Pulmonary artery endothelial cell (primary cell): ENCODE measurements around the gene STAP2. TPM values are rescaled to one million over a fixed set of nuclear protein-coding genes. Genes with fewer than 3 reads are reported as not detected.

Source experiments
- DNase-seq: peaks from one replicate; pipeline ENCODE4 v3.0.0-alpha.2; 2011; ENCODE audit warnings: low read depth, low spot score
- total RNA-seq: library from RNA; depleted of rRNA; stranded (reverse); fragments of >200 nt; gene quantifications from 2 replicates; pipeline ENCODE4 v1.2.3, GENCODE V29; 2014

Gene STAP2
- total RNA-seq, 1 donor from 2014 or later, result 10.3 TPM

- DNase-seq, result no peak
These were observed 32.9 kb upstream of the STAP2 start for GRCh38 chr19:4371247-4372164.

- no peak for DNase-seq
These were observed 31.9 kb upstream of the STAP2 start for GRCh38 chr19:4370418-4371041.

DNA sequence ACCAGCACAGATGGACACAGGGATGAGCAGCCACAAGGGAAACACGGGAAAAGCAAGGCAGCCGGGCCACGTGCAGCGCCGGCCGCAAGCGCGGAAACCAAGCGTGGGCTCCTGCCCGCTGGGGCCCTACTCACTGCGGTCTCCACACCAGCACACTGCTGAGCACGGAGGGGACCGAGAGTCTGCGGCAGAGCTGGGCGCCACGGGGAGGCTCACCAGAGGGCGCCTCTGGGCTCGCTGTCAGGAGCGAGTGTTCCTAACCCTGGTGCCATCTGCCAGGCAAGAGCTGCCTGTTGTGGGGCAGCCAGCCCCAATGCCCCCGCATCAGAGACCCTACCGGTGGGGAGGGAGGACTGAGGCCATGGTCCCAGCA is 31.2 kb upstream of the STAP2 start:
- no peak for DNase-seq

DNA sequence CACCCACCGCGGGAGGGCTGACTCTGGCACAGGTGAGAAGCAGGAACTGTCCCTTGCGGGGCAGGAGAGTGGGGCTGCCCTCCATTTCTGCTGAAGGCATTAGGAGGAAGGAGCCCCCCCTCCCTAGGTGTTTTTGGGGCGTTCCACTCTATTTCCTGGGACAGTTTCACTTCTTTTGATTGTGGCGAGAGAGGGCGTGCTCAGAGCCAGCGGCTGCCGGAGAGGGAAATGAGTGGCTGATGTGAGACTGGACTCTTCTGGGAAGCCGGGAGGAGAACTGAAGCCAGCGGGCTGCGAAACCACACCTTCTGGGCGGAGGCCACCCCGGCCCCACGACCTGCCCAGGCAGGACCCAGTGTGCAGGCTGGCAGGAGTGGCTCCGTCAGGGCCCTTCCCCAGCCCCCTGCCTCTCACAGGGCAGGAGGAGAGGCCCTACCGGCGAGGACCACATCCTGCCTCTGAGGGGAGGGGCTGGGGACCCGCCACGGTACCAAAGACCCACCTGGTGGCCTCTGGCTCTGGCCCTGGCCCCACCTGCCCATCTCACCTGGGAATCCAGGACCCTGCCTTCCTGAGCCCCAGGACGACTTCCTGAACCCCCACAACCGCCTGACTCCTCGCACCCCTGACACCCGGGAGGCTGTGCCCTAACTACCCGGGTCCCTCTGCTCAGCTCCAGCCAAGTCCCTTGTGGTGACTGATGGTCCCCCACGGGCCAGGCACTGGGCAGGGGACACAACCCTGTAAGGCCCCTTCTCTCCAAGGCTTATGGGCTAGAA is 30.7 kb upstream of the STAP2 start:
- no peak for DNase-seq

DNA sequence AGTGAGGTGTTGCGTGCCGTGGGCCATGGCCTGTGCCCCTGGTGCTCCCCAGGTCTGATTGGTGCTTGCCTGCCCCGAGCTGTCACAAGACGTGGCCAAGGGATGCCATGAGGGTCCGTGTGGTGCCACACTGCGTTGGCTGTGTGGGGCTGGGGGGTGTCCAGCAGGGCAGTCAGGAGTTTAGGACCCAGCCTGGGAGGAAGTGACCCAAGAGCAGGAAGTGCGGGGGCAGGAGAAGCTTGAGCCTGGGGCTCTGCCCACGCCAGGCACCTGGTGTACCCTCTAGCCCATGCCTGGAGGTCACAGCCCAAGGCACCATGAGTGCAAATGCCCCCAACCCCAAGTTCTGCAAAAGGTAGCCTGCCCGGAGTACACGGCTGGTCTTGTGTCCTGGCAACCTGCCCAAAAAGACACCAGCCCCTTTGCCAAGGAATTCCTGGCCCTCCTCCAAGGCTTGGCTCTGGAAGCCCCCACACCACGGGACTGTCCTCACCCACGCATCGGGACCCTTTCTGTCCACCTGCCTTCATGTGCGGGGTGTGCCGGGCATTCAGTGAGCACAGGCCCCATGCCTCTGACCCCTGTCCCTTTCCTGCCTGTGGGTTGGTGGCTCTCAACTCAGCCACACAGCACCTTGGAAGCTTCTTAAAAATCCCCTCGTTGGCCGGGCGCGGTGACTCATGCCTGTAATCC is 29.6 kb upstream of the STAP2 start:
- no peak for DNase-seq

DNA sequence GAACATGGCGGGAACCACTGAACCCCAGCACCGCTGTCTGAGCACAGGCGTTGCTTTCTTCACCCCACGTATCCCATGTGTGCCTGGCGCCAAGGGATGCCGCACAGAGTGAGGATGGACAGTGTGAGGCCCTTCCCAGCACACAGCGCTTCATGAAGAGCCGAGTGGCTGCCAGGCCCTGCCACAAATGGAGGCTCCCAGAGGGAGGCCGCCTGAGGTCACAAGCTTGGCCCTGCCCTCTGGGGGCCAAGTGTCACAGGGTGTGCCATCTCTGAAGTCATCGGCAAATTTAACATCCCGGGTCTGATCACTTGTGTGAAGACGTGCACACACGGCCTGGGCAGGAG is 29.1 kb upstream of the STAP2 start:
- no peak for DNase-seq

- DNase-seq, result no peak
These were observed 28.7 kb upstream of the STAP2 start for GRCh38 chr19:4367336-4367723.

GRCh38 chr19:4366666-4367335 is 28.2 kb upstream of the STAP2 start:
- DNase-seq, result no peak

DNA sequence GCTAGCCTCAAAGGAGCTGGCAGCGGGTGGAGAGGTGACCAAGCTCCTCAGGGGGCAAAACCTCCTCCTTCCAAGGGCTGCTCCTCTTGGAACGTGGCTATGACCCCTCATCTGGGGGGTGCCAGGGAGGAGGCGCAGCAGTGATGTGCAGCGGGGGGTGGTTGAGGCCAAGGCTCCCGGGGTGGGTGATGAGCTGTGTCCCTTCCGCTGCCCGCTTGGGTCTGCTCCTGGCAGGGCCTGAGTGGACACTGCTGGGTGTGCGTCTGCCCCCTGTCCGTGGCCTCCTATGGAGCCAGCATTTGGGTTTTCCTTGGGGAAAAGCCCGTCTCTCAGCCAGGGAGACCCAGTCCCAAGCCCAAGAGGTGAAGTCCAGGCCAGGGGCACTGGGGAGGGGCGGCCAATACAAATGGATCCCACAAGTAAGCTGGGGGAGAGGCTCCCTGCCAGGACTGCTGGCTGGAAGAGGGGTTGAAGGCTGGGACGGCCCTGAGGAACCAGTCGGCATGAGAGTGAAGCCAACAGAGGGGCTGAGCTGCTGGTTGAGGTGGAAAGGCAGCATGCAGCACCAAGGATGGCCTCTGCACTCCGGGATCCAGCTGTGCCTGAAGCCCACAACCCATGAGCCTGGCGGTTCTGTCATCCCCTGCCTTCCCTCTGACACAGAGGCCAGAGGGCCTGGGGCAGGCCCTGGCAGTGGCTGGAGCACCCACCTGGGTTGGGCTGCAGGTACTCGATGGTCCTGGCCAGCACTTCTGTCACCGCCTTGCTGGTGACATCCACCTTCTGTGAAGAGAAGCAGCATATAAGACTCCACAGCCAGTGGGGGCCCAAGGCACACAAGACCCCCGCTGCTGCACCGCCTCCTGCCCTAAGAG is 27.4 kb upstream of the STAP2 start:
- no peak for DNase-seq

DNA sequence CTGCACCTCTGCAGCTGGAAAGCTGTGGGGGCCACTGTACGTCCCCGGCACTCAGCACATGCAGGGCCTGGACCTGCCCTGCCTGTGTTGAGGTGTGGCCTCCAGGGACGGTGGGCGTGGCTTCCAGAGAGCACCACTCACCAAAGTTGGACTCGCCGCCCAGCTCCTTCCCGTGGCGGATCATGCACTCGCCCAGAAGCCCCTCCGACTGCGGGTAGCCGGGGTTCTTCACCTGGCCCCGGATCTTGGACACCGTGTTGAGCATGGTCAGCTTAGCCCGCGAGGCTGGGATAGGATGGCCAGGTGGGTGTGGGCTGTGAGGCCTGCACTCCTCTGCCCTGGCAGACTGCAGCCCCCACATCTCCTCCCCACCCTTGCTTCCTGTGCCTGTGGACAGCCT is 26.7 kb upstream of the STAP2 start:
- no peak for DNase-seq

DNA sequence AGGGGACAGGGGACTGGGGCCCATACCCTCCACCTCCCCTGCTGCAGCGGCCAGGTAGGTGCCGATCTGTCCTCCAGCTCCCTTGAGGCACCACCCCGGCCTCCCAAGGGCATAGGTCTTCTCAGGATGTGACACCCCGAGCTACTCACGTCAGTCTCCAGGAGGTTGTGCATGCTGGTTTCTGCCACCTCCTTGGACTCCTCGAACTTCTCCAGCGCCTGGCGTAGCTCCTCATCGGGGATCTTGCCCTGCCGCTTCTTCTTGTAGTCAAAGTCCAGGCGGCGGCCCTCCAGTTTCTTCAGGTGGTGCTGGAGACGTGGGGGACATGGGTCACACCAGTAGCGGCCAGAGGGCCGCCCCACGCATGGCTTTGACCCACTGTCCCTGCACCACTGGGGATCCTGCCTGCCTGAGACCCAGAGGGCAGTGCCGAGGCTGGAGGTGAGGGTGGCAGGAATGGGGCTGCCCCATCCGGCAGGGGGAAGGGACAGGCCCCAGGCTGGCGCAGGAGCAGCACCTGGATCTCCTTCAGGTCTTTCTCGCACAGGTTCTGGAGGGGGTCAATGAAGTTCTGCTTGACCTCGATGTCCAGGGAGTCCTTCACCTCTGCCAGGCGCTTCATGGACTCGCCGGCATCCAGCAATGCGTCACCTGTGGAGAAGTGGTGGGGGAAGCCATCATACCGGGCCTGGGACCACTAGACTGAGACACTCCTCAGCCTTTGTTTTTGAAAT is 25.1 kb upstream of the STAP2 start:
- DNase-seq, result no peak

DNA sequence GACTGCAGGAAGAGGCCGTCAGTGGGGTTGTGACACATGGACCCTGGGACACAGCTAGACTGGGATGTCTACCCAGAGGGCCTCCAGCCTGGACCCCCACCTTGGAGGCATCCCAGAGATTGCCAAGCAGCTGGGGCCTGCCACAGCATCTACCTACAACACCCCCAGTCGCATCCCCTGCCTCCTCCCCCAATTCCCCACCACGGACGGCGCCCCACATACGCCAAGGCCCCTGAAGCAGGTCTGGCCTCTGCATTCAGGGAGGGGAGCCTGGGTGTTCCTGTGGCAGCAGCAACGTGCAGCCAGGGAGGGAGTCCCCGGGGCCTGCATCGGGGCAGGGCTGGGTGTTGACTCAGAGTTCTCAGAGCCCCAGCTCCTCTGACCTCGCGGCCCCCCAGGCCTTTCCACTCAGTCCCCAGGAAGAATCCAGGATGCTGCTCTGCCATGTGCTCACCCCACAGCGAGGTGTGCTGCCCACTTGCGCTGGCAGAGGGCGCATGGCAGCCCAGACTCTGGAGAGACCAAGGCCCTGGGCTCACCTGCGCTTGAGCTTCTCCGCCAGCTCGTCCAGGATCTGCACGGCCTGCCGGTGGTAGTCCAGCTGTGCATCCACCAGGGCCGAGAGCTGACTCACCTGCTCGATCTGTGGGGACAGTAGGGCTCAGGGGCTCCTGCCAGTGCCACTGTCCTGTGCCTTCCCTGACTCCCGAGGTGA is 24.4 kb upstream of the STAP2 start:
- no peak for DNase-seq

DNA sequence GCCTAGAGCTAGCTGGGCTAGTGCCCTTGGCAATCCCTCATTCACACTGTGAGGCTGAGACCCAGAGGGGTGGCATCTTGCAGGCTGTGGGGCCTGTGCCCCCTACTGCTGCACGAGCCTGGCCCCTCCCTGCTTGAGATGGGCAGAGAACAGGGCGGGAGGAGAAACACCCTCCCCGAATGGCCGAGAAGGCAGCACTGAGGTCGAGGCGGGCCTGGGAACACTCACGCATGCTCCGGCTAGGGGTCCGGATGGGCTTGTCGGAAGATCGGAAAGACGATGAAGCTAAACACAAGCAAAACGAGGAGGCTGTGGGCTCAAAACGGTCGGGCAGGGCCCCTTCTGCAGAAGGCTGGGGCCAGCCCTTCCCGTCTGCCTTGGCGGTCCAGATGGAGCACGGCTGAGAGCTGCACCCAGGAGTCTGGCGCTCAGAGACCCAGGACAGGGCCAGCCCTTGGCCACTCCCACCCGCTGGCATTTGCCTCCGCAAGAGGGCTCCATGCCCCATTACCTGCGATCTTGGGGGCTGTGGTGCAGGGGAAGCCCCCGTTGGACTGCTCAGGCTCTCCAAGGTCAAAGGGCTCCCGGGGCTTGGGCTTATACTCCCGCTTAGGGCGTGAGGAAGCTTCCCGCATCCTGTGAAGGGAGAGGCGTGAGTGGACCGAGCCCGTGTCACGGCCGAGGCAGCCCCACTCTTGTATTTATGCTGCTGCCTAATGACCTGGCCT is 23.6 kb upstream of the STAP2 start:
- no peak for DNase-seq

DNA sequence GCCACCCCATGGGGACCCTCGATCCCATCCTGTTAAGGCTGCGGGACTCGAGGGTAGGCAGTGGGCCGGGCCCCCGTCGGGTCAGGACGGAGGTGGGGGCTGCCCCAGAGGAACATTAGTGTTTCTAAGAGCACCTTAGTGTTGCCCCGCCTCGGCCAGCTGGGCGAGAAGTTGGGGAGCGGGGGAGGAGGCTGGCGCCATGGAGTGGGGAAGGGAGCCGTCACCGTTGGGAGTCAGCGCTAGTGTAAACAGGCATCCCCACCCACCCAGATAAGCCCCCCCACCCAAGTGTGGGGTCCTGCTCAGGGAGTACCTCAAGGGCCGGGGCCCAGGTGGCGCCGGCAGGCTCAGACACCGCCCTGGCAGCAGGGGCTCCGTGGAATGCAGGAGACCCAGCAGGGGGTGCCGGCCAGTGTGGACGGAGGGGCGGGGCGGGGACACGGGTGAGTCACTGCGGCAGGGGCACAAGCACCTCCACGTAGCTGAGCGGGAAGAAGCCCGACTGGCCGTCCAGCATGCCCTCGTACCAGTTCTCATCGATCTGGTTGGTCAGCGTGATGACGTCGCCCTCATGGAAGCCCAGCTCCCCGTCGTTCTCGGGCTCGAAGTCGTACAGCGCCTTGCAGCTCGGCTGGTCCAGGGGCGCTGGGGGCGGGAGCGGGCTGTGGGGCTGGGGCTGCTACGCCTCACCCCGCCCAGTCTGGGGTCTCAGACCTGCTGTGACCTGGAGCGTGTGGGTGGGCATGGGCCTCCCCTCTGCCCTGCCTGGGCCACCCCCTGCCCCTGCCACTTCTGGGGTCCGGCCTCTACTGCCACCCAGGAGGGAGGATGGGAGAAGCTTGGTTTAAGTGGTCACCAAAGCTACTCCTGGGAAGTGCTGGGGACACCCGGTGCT is 22.8 kb upstream of the STAP2 start:
- DNase-seq, result no peak

- no peak for DNase-seq
These were observed 22.1 kb upstream of the STAP2 start for GRCh38 chr19:4360641-4361151.

DNA sequence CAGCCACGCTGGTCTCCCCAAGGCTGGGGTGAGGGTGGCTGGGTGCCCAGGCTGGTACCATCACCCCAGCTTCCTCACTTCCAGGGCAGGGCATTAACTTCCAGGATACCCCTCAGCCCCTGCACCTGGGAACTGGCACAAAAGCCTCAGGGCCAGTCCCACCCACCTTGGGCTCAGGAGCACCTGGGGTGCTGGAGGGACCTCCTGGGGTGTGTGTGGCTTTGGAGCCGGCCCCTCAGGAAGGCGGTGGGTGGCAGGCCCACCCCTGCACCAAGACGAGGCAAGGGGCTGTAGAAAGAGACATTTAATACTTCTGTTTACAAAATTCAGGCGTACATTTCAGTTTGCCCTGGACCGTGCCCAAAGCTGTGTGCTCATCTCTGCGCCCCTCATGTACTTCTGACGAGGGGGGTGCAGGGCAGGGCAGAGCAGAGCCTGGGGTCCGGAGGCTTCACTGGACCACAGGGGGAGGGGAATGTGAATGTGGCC is 21.5 kb upstream of the STAP2 start:
- no peak for DNase-seq

GRCh38 chr19:4359627-4360000 is 21.0 kb upstream of the STAP2 start:
- DNase-seq, result no peak
